IMR-90 (cell line): ENCODE measurements around the gene ARSB. TPM values are rescaled to one million over a fixed set of nuclear protein-coding genes. Genes with fewer than 3 reads are reported as not detected.

ENCODE experiments used
- ATAC-seq: fragments of 200-7000 bp; cut with Tn5 transposase; 2 replicates; pipeline ENCODE4 v1.9.1; 2020; ENCODE audit warnings: low read depth, mild to moderate bottlenecking, moderate library complexity
- BruUV-seq: library from RNA; stranded (reverse); fragments of 400-500 nt; replicated peaks from 2 replicates; lab custom pipeline; 2021; lab: Mats Ljungman, UMichigan
- CTCF ChIA-PET: fragments of 300-600 bp; formaldehyde crosslinking; extraction: SDS; loops from one replicate; lab custom pipeline; 2021; ENCODE audit warnings: antibody characterized with exemption; lab: Yijun Ruan, JAX
- POLR2A ChIA-PET: fragments of 300-600 bp; sonication (Branson Sonifier 250); formaldehyde crosslinking; loops from one replicate; lab custom pipeline; 2022; ENCODE audit warnings: antibody characterized with exemption; ENCODE audit not compliant: unreplicated experiment; lab: Charles Lee
- DNase-seq: peaks from one replicate; pipeline ENCODE4 v3.0.0; 2013
- H2AFZ ChIP-seq: replicated peaks from 2 replicates; pipeline ENCODE3; 2013; ENCODE audit warnings: low read length, mild to moderate bottlenecking; ENCODE audit not compliant: poor library complexity
- H2AK5ac ChIP-seq: 2 replicates; pipeline ENCODE4 v1.6.1; 2013; ENCODE audit warnings: low read depth, low read length, inconsistent platforms
- H2AK9ac ChIP-seq: replicated peaks from 2 replicates; pipeline ENCODE3; 2013; ENCODE audit warnings: mild to moderate bottlenecking, low read depth, low read length, moderate library complexity; ENCODE audit not compliant: poor library complexity
- H2BK120ac ChIP-seq: 2 replicates; pipeline ENCODE4 v1.6.1; 2013; ENCODE audit warnings: low read depth, low read length, inconsistent platforms
- H2BK15ac ChIP-seq: 3 replicates; pipeline ENCODE4 v1.6.1; 2013; ENCODE audit warnings: low read depth, low read length, inconsistent platforms
- H2BK20ac ChIP-seq: 2 replicates; pipeline ENCODE4 v1.6.1; 2013; ENCODE audit warnings: low read depth, mild to moderate bottlenecking, inconsistent platforms, low read length, moderate library complexity
- H2BK5ac ChIP-seq: 2 replicates; pipeline ENCODE4 v1.6.1; 2013; ENCODE audit warnings: mild to moderate bottlenecking, low read depth, low read length, inconsistent platforms; ENCODE audit not compliant: poor library complexity, severe bottlenecking
- H3K14ac ChIP-seq: replicated peaks from 2 replicates; pipeline ENCODE4 v1.6.1; 2013; ENCODE audit warnings: low read depth, low read length, inconsistent platforms
- H3K18ac ChIP-seq: 2 replicates; pipeline ENCODE4 v1.6.1; 2013; ENCODE audit warnings: low read depth, low read length, control low read depth
- H3K23ac ChIP-seq: 2 replicates; pipeline ENCODE4 v1.6.1; 2013; ENCODE audit warnings: low read depth, low read length, inconsistent platforms
- H3K27ac ChIP-seq: 2 replicates; pipeline ENCODE4 v1.5.1; 2013; ENCODE audit warnings: mild to moderate bottlenecking, control low read depth, low read length; ENCODE audit not compliant: insufficient read depth
- H3K27me3 ChIP-seq: 2 replicates; pipeline ENCODE4 v1.6.1; 2013; ENCODE audit warnings: low read length; ENCODE audit not compliant: control insufficient read depth, insufficient read depth
- H3K36me3 ChIP-seq: 2 replicates; pipeline ENCODE4 v1.6.1; 2013; ENCODE audit warnings: low read length, mixed read lengths; ENCODE audit not compliant: control insufficient read depth, insufficient read depth
- H3K4ac ChIP-seq: 2 replicates; pipeline ENCODE4 v1.6.1; 2013; ENCODE audit warnings: low read depth, low read length, inconsistent platforms
- H3K4me1 ChIP-seq: 2 replicates; pipeline ENCODE4 v1.6.1; 2013; ENCODE audit warnings: low read length, mixed read lengths; ENCODE audit not compliant: control insufficient read depth, insufficient read depth
- H3K4me2 ChIP-seq: 2 replicates; pipeline ENCODE4 v1.6.1; 2013; ENCODE audit warnings: low read depth, mild to moderate bottlenecking, control low read depth, low read length, moderate library complexity
- H3K4me3 ChIP-seq: 2 replicates; pipeline ENCODE4 v1.5.1; 2013; ENCODE audit warnings: low read depth, mild to moderate bottlenecking, control low read depth, low read length, moderate library complexity; ENCODE audit not compliant: insufficient read depth
- H3K56ac ChIP-seq: 2 replicates; pipeline ENCODE4 v1.6.1; 2013; ENCODE audit warnings: low read length, inconsistent platforms; ENCODE audit not compliant: insufficient read depth; ENCODE audit errors: extremely low read depth
- H3K79me1 ChIP-seq, 2 experiments: 2 replicates each; pipeline ENCODE4 v1.6.1; 2013; ENCODE audit warnings: low read length in 2 of 2, inconsistent platforms in 1 of 2, low read depth in 1 of 2
- H3K9ac ChIP-seq: 2 replicates; pipeline ENCODE4 v1.6.1; 2013; ENCODE audit warnings: low read depth, low read length, control low read depth
- H3K9me1 ChIP-seq: 2 replicates; pipeline ENCODE4 v1.6.1; 2013; ENCODE audit warnings: low read length, inconsistent platforms; ENCODE audit not compliant: insufficient read depth
- H3K9me3 ChIP-seq: 2 replicates; pipeline ENCODE4 v1.6.1; 2013; ENCODE audit warnings: low read length; ENCODE audit not compliant: control insufficient read depth, insufficient read depth
- H4K20me1 ChIP-seq: 2 replicates; pipeline ENCODE4 v1.6.1; 2013; ENCODE audit warnings: low read length, inconsistent platforms; ENCODE audit not compliant: insufficient read depth
- H4K5ac ChIP-seq: 2 replicates; pipeline ENCODE4 v1.6.1; 2013; ENCODE audit warnings: mild to moderate bottlenecking, low read depth, low read length, control low read depth
- H4K8ac ChIP-seq, 2 experiments: 2 replicates each; pipeline ENCODE4 v1.6.1; 2013; ENCODE audit warnings: low read depth in 2 of 2, low read length in 2 of 2, control low read depth in 1 of 2, inconsistent platforms in 1 of 2
- H4K91ac ChIP-seq: 2 replicates; pipeline ENCODE4 v1.6.1; 2013; ENCODE audit warnings: low read depth, low read length, inconsistent platforms; ENCODE audit not compliant: insufficient read depth
- BHLHE40 ChIP-seq: fragments of 150-350 bp; IDR thresholded peaks from 2 replicates; pipeline ENCODE4 v1.6.1; 2016; ENCODE audit warnings: mild to moderate bottlenecking, low read depth, low read length
- CEBPB ChIP-seq: IDR thresholded peaks from 2 replicates; pipeline ENCODE4 v1.6.1; 2012; ENCODE audit warnings: low read depth, low read length, improper control_type of control experiment
- CHD1 ChIP-seq: IDR thresholded peaks from 2 replicates; pipeline ENCODE4 v1.6.1; 2012; ENCODE audit warnings: low read depth, low read length, improper control_type of control experiment
- CTCF ChIP-seq: conservative IDR thresholded peaks from 2 replicates; pipeline ENCODE4 v1.5.1; 2012; ENCODE audit warnings: mild to moderate bottlenecking, low read depth, low read length, improper control_type of control experiment
- ELK1 ChIP-seq: fragments of 150-350 bp; IDR thresholded peaks from 2 replicates; pipeline ENCODE4 v1.6.1; 2016; ENCODE audit warnings: low read depth, mild to moderate bottlenecking, low read length, moderate library complexity, borderline replicate concordance
- MAFK ChIP-seq: IDR thresholded peaks from 2 replicates; pipeline ENCODE4 v1.6.1; 2012; ENCODE audit warnings: low read depth, low read length, improper control_type of control experiment
- NFE2L2 ChIP-seq: fragments of 150-350 bp; IDR thresholded peaks from 2 replicates; pipeline ENCODE4 v1.6.1; 2016; ENCODE audit warnings: low read depth, mild to moderate bottlenecking, low read length
- RAD21 ChIP-seq: IDR thresholded peaks from 2 replicates; pipeline ENCODE4 v1.6.1; 2012; ENCODE audit warnings: low read length, improper control_type of control experiment
- RCOR1 ChIP-seq: IDR thresholded peaks from 2 replicates; pipeline ENCODE4 v1.6.1; 2012; ENCODE audit warnings: mild to moderate bottlenecking, low read length, improper control_type of control experiment; ENCODE audit not compliant: insufficient replicate concordance
- RFX5 ChIP-seq: IDR thresholded peaks from 2 replicates; pipeline ENCODE4 v1.8.0; 2012; ENCODE audit warnings: low read depth, mild to moderate bottlenecking, low read length, moderate library complexity
- WGBS, 2 experiments: methylation state at CpG; one replicate each; pipeline versions ENCODE4 v1.1.5 to v1.1.7; 2013; ENCODE audit warnings: missing lambda C conversion rate in 2 of 2; ENCODE audit not compliant: insufficient read length in 1 of 2; ENCODE audit errors: extremely low coverage in 2 of 2; 5-methylcytosine and 5-hydroxymethylcytosine counted together
- dilution Hi-C: fragments of 300-500 bp; cut with HindIII; formaldehyde crosslinking; loops from one replicate; pipeline ENCODE4 v1.14.3; 2018; ENCODE audit warnings: low sequenced_read_pairs; ENCODE audit not compliant: unreplicated experiment
- in situ Hi-C: fragments of 300-500 bp; cut with MboI; formaldehyde crosslinking; loops from 3 replicates; pipeline ENCODE4 v1.14.3; 2019; ENCODE audit warnings: low sequenced_read_pairs, inconsistent platforms, mixed read lengths
- intact Hi-C: fragments of 100-400 bp; cut with micrococcal nuclease; formaldehyde crosslinking; loops from 2 replicates; pipeline ENCODE4 v1.10.0; 2022
- polyA plus RNA-seq, 3 experiments: library from polyadenylated mRNA; depleted of rRNA; stranded (reverse); fragments of >200 nt; gene quantifications; 2 replicates each; pipeline ENCODE4 v1.2.3, GENCODE V29; 2012; ENCODE audit warnings: low replicate concordance in 1 of 3
- total RNA-seq: library from RNA; depleted of rRNA; stranded (reverse); fragments of >200 nt; gene quantifications from 2 replicates; pipeline ENCODE4 v1.2.3, GENCODE V29; 2012

Gene ARSB
- total and polyA plus RNA-seq, 2 of the 4 experiments (the other 2 are of a cell fraction) = 16.0 to 16.3 TPM

- H2AFZ ChIP-seq = no peak overlapping the region
- no peak overlapping the region for H4K5ac ChIP-seq
- WGBS, 2 experiments = no CpG with 5 or more reads among the region's 7 CpGs
- H2BK20ac ChIP-seq = no peak overlapping the region
- CTCF ChIA-PET = no interaction called here
- POLR2A ChIA-PET = no interaction called here
- H3K79me1 ChIP-seq = no peaks in the 10 kb centered on the region
- H2BK15ac ChIP-seq = no peak overlapping the region
- no peak overlapping the region for H3K23ac ChIP-seq
- H3K4ac ChIP-seq = no peak overlapping the region
- no peak overlapping the region for H4K8ac ChIP-seq
- in situ Hi-C loops (no loop called here), intact Hi-C loops (no loop called here), dilution Hi-C loops (no loop called here)
- H2BK120ac ChIP-seq = no peak overlapping the region
- peaks cover 26% of the 10 kb centered on the region for H3K27me3 ChIP-seq
- no peak overlapping the region for H3K4me3 ChIP-seq
- ATAC-seq (no peak), DNase-seq (no peak)
- H4K91ac ChIP-seq = no peak overlapping the region
- H3K18ac ChIP-seq = no peak overlapping the region
- no peaks in the 10 kb centered on the region for H4K20me1 ChIP-seq
- no peak overlapping the region for H2AK9ac ChIP-seq
- no TSS peak for BruUV-seq
- no peak overlapping the region for H3K14ac ChIP-seq
- H3K27ac ChIP-seq = no peak overlapping the region
- H3K4me2 ChIP-seq = no peak overlapping the region
- H2BK5ac ChIP-seq = no peak overlapping the region
- peaks cover 2% of the 10 kb centered on the region; the same call in 1 of the 2 replicates for H3K9me1 ChIP-seq
- TF ChIP-seq RAD21 (no peak), CHD1 (no peak), NFE2L2 (no peak), BHLHE40 (no peak), RCOR1 (no peak), CEBPB (no peak), CTCF (no peak), MAFK (no peak), RFX5 (no peak), ELK1 (no peak)
- H2AK5ac ChIP-seq = no peak overlapping the region
- peaks cover 4% of the 10 kb centered on the region; the same call in 1 of the 2 replicates for H3K4me1 ChIP-seq
- no peaks in the 10 kb centered on the region for H3K36me3 ChIP-seq
- H3K56ac ChIP-seq = no peak overlapping the region
- no peaks in the 10 kb centered on the region for H3K9me3 ChIP-seq
- no peak overlapping the region for H3K9ac ChIP-seq
These were observed 216.2 kb downstream of the ARSB start for GRCh38 chr5:78768781-78769380.
